Neural crest cell (in vitro differentiated cells): ENCODE data around the gene SIVA1. TPM values are rescaled to one million over a fixed set of nuclear protein-coding genes. Genes with fewer than 3 reads are reported as not detected.

ENCODE experiments used
- DNase-seq: peaks from one replicate; pipeline ENCODE4 v3.0.0; 2021; ENCODE audit warnings: low read depth, mixed read lengths, low spot score
- H3K27ac Mint-ChIP-seq: one replicate; pipeline ENCODE4 v1.8.0; 2021; ENCODE audit warnings: mild to moderate bottlenecking, mixed read lengths; ENCODE audit not compliant: unreplicated experiment
- H3K27me3 Mint-ChIP-seq: 2 replicates; pipeline ENCODE4 v1.8.0; 2021; ENCODE audit warnings: low read depth, mild to moderate bottlenecking, mixed read lengths
- H3K36me3 Mint-ChIP-seq: 2 replicates; pipeline ENCODE4 v1.8.0; 2021; ENCODE audit warnings: low read depth, mild to moderate bottlenecking, mixed read lengths
- H3K4me1 Mint-ChIP-seq: 2 replicates; pipeline ENCODE4 v1.8.0; 2021; ENCODE audit warnings: mixed read lengths
- H3K4me3 Mint-ChIP-seq: one replicate; pipeline ENCODE4 v1.8.0; 2021; ENCODE audit warnings: mild to moderate bottlenecking, mixed read lengths
- H3K9me3 Mint-ChIP-seq: 2 replicates; pipeline ENCODE4 v1.8.0; 2021; ENCODE audit warnings: mixed read lengths
- CTCF ChIP-seq: fragments of 200-600 bp; sonication (generic); conservative IDR thresholded peaks from 2 replicates; pipeline ENCODE4 v1.5.0; 2021; ENCODE audit warnings: antibody characterized with exemption, mild to moderate bottlenecking
- total RNA-seq: library from RNA; stranded (reverse); gene quantifications from 2 replicates; pipeline ENCODE4 v1.2.1, GENCODE V29; 2021

SIVA1 gene
- total RNA-seq, 1 donor from 2014 or later: 121 TPM

- DNase-seq: no peak
- Mint-ChIP-seq H3K27me3 (no peaks in the 10 kb centered on the region), H3K4me3 (no peak overlapping the region), H3K9me3 (no peaks in the 10 kb centered on the region), H3K4me1 (peaks cover 8% of the 10 kb centered on the region), H3K27ac (no peak overlapping the region), H3K36me3 (no peaks in the 10 kb centered on the region)
- no peak for TF ChIP-seq CTCF
Observed at GRCh38 chr14:104778694-104779331, 25.9 kb downstream of the SIVA1 start.

GRCh38 chr14:104779776-104780512 is 27.0 kb downstream of the SIVA1 start:
- no peak for TF ChIP-seq CTCF
- Mint-ChIP-seq H3K4me3 (no peak overlapping the region), H3K9me3 (no peaks in the 10 kb centered on the region), H3K4me1 (peaks cover 8% of the 10 kb centered on the region), H3K27me3 (no peaks in the 10 kb centered on the region), H3K36me3 (no peaks in the 10 kb centered on the region), H3K27ac (no peak overlapping the region)
- DNase-seq: no peak

- Mint-ChIP-seq H3K27me3 (no peaks in the 10 kb centered on the region), H3K9me3 (no peaks in the 10 kb centered on the region)
- DNase-seq: no peak
Observed at GRCh38 chr14:104780513-104781030, 27.6 kb downstream of the SIVA1 start.

GRCh38 chr14:104781271-104782077 is 28.5 kb downstream of the SIVA1 start:
- H3K4me1 Mint-ChIP-seq: peaks cover 8% of the 10 kb centered on the region
- no peaks in the 10 kb centered on the region for H3K27me3 Mint-ChIP-seq
- DNase-seq: no peak
- no peak overlapping the region for H3K27ac Mint-ChIP-seq
- no peak overlapping the region for H3K4me3 Mint-ChIP-seq
- H3K36me3 Mint-ChIP-seq: no peaks in the 10 kb centered on the region
- no peak for TF ChIP-seq CTCF
- H3K9me3 Mint-ChIP-seq: no peaks in the 10 kb centered on the region

More at GRCh38 chr14:104780513-104781030, 27.6 kb downstream of the SIVA1 start:
- no peak overlapping the region for H3K4me3 Mint-ChIP-seq
- no peak for TF ChIP-seq CTCF
- H3K4me1 Mint-ChIP-seq: peaks cover 8% of the 10 kb centered on the region
- H3K27ac Mint-ChIP-seq: peak overlapping the region; percentile 36
- no peaks in the 10 kb centered on the region for H3K36me3 Mint-ChIP-seq

GRCh38 chr14:104782086-104782807 is 29.3 kb downstream of the SIVA1 start:
- Mint-ChIP-seq H3K9me3 (no peaks in the 10 kb centered on the region), H3K27ac (peak overlapping the region; percentile 35), H3K4me3 (no peak overlapping the region), H3K36me3 (no peaks in the 10 kb centered on the region), H3K27me3 (no peaks in the 10 kb centered on the region), H3K4me1 (peaks cover 3% of the 10 kb centered on the region)
- no peak for TF ChIP-seq CTCF
- no peak for DNase-seq
